Ovary (tissue), 9 donors: ENCODE measurements around the gene SPO11. TPM values are rescaled to one million over a fixed set of nuclear protein-coding genes. Genes with fewer than 3 reads are reported as not detected.

Source experiments
- DNase-seq, 5 donors: peaks; one replicate each; pipeline ENCODE4 v3.0.0-alpha.2; 2019 to 2020
- H3K27ac ChIP-seq, 2 donors: fragments of 200-600 bp; one replicate each; pipeline versions ENCODE4 v1.5.1 to v1.8.0; 2019 to 2022
- H3K27me3 ChIP-seq: fragments of 200-600 bp; one replicate; pipeline ENCODE4 v1.8.0; 2022
- H3K36me3 ChIP-seq: fragments of 200-600 bp; sonication (generic); one replicate; pipeline ENCODE4 v1.5.1; 2019
- H3K4me1 ChIP-seq: one replicate; pipeline ENCODE4 v1.8.1; 2013; ENCODE audit warnings: mild to moderate bottlenecking, moderate library complexity; ENCODE audit not compliant: insufficient read depth
- H3K4me3 ChIP-seq: fragments of 200-600 bp; sonication (generic); one replicate; pipeline ENCODE4 v1.5.1; 2017
- H3K9me3 ChIP-seq, 2 donors: fragments of 200-600 bp in 1 of 2; sonication (generic) in 1 of 2; one replicate each; pipeline versions ENCODE4 v1.5.1 to v1.8.1; 2013 to 2019; ENCODE audit warnings: mild to moderate bottlenecking in 1 of 2, moderate library complexity in 1 of 2
- CTCF ChIP-seq, 3 donors: fragments of 450-650 bp in 2 of 3; fragments of 200-600 bp in 1 of 3; IDR thresholded peaks; one replicate each; pipeline versions ENCODE4 v1.5.1 to v1.8.0; 2016 to 2022; ENCODE audit warnings: antibody characterized with exemption in 3 of 3, mild to moderate bottlenecking in 1 of 3
- EP300 ChIP-seq: sonication (generic); formaldehyde crosslinking; IDR thresholded peaks from one replicate; pipeline ENCODE4 v1.6.1; 2017; ENCODE audit warnings: antibody characterized with exemption
- POLR2A ChIP-seq: fragments of 450-650 bp; IDR thresholded peaks from one replicate; pipeline ENCODE4 v1.6.1; 2017; ENCODE audit warnings: antibody characterized with exemption, mild to moderate bottlenecking, moderate library complexity
- WGBS, 3 donors: extraction: QIAGEN DNeasy Blood & Tissue Kit in 1 of 3; methylation state at CpG; one replicate each; pipeline versions ENCODE4 v1.1.5 to v1.1.7; 2013 to 2017; 5-methylcytosine and 5-hydroxymethylcytosine counted together
- intact Hi-C, 4 donors: fragments of 100-400 bp; cut with DNase I; formaldehyde crosslinking; loops; one replicate each; pipeline versions ENCODE4 v1.11.0 to v1.15.1; 2022 to 2023
- polyA plus RNA-seq, 2 donors: library from polyadenylated mRNA; stranded (reverse); fragments of 200-250 nt in 1 of 2; fragments of 350-450 nt in 1 of 2; fragmentation: Illumina TruSeq in 1 of 2; extraction: RNeasy Lipid Tissue Mini Kit (QIAGEN cat#74804) in 1 of 2; gene quantifications; one replicate each; pipeline ENCODE4 v1.2.3, GENCODE V29; 2013 to 2014
- total RNA-seq, 7 donors: library from RNA; depleted of rRNA in 2 of 7; stranded (reverse); fragments of >200 nt in 2 of 7; fragmentation: NEBNext Ultra II Directional in 3 of 7; extraction: Animal tissue kit (Norgen Biotek cat#: 25700) in 3 of 7; gene quantifications; one replicate each; pipeline versions ENCODE4 v1.1.0 to v1.2.4, GENCODE V29; 2016 to 2023
- donor health status: DM: no; HTN: no; CAD: no; lungs with moderate emphysema.
- donor health status: DM: no; HTN: no; CAD: no.
- donor health status: Bipolar disorder and iron deficiency.
- donor health status: DM: yes; HTN: yes; CAD: no.
- donor health status: DM: no; HTN: no; CAD: no.
- donor health status: DM: yes; HTN: yes; CAD: no.

The SPO11 gene
- total and polyA plus RNA-seq, 9 donors: not detected

GRCh38 chr20:57378107-57378506 lies 48.5 kb downstream of the SPO11 start:
- TF ChIP-seq CTCF (IDR thresholded peaks at IDR 0.05) (no peak), EP300 (no peak), POLR2A (no peak)
- no peak for DNase-seq
- no peaks in the 10 kb centered on the region for H3K9me3 ChIP-seq
- H3K4me1 ChIP-seq: no peaks in the 10 kb centered on the region
- intact Hi-C loops: loop anchor here in 1 of 4 donors (10.0 kb wide), 1 partner anchor 217 kb away; no protein-coding TSS in a partner anchor
- no peaks in the 10 kb centered on the region for H3K36me3 ChIP-seq
- WGBS, 3 donors: 81 to 88% (median 81%) methylated on average over 16 of the region's 16 CpGs
- no peak overlapping the region for H3K27ac ChIP-seq
- H3K27me3 ChIP-seq: no peaks in the 10 kb centered on the region
- no peak overlapping the region for H3K4me3 ChIP-seq

- no peaks in the 10 kb centered on the region for H3K9me3 ChIP-seq
- no peak for DNase-seq
- intact Hi-C loops: loop anchor here in 1 of 4 donors (10.0 kb wide), 1 partner anchor 216 kb away; no protein-coding TSS in a partner anchor
- H3K27ac ChIP-seq: no peak overlapping the region
- WGBS, 3 donors: 77 to 87% (median 81%) methylated on average over 4 of the region's 4 CpGs
- TF ChIP-seq CTCF (IDR thresholded peaks at IDR 0.05) (no peak), POLR2A (no peak), EP300 (no peak)
- no peaks in the 10 kb centered on the region for H3K27me3 ChIP-seq
- H3K36me3 ChIP-seq: no peaks in the 10 kb centered on the region
- no peaks in the 10 kb centered on the region for H3K4me1 ChIP-seq
- H3K4me3 ChIP-seq: no peak overlapping the region
Observed at GRCh38 chr20:57378646-57379262, 49.2 kb downstream of the SPO11 start.

GRCh38 chr20:57379263-57379647 lies 49.7 kb downstream of the SPO11 start:
- DNase-seq: no peak
- Histone ChIP-seq H3K4me1 (no peaks in the 10 kb centered on the region), H3K27me3 (no peaks in the 10 kb centered on the region), H3K27ac (no peak overlapping the region), H3K4me3 (no peak overlapping the region), H3K36me3 (no peaks in the 10 kb centered on the region), H3K9me3 (no peaks in the 10 kb centered on the region)
- intact Hi-C loops: loop anchor here in 1 of 4 donors (10.0 kb wide), 1 partner anchor 216 kb away; no protein-coding TSS in a partner anchor
- TF ChIP-seq CTCF (IDR thresholded peaks at IDR 0.05) (no peak), EP300 (no peak), POLR2A (no peak)
- 70 to 75% (median 71%) methylated on average over 5 of the region's 5 CpGs for WGBS, 3 donors

GRCh38 chr20:57380081-57380750 lies 50.6 kb downstream of the SPO11 start:
- no peaks in the 10 kb centered on the region for H3K27me3 ChIP-seq
- peak in 1 of 5 donors; percentile 11 for DNase-seq
- no peaks in the 10 kb centered on the region for H3K9me3 ChIP-seq
- H3K4me1 ChIP-seq: no peaks in the 10 kb centered on the region
- WGBS, 3 donors: 80 to 87% (median 83%) methylated on average over 10 of the region's 10 CpGs
- H3K27ac ChIP-seq: no peak overlapping the region
- intact Hi-C loops: loop anchor here in 3 of 4 donors (2.0 to 10.0 kb wide), 5 partner anchors 115 to 825 kb away; no protein-coding TSS in a partner anchor
- no peak overlapping the region for H3K4me3 ChIP-seq
- H3K36me3 ChIP-seq: no peaks in the 10 kb centered on the region
- TF ChIP-seq CTCF (IDR thresholded peaks at IDR 0.05): no peak
- no peak for TF ChIP-seq POLR2A
- no peak for TF ChIP-seq EP300
